Measurements from ENCODE around the gene VAMP1.
A peak's percentile ranks its signal among the peaks of the same experiment; 100 is the strongest.
"Not testable (repeated sequence)": the region's sequence is repeated elsewhere in the genome, so short reads cannot be mapped to it uniquely, and the experiment has no call there.

VAMP1 gene, protein sequence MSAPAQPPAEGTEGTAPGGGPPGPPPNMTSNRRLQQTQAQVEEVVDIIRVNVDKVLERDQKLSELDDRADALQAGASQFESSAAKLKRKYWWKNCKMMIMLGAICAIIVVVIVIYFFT

DNA sequence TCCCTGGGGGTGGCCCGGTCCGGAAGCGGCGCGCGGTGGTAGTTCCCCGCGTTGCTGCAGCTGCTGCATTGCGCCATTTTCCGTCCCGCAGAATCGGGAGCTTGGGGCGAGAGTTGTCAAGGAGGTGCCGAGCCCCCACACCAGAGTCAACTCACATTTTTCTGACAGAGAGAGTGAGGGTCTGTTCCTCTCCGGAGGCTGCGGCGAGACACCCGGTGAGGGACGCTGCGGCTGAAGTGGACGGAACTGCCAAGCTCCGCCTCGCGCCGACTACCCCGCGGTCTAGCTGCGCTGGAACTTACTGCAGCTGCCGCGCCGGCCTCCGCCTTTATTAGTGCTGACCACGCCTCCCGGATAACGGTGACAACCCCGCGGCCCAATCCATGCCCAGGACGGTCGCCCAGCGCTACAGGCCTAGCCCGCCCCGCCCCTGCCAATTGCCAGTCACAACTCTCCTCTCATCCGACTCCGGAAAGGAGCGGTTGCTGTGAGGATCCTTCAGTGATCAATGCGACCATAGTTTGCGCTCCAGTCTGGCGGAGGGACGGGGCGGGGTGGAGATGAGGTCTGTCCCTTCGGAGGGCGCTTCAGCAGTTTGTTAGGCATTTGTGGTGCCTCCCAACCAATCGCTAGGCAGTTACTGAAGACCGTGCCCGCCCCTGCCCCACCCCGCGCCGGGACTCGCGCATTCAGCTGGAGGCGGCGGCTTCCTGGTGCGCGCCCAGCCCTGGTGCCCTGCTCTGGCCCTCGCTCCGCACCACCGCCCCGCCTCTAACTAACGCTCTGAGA, at the start of gene VAMP1:
Gene VAMP1, minus strand, starts transcription at position 303 of the 789 bp plus-strand sequence. Its CDS starts 146 bp downstream, at position 157.
- Histone ChIP-seq H3K4me1 (ENCODE audit: control insufficient read depth, insufficient read depth, low read length) (peaks cover 9% of the 10 kb centered on the region; the same call in 1 of the 2 replicates), H3K9ac (ENCODE audit: low read length) (peak within 1 kb of the TSS; percentile 70), H3K27me3 (ENCODE audit: control insufficient read depth, insufficient read depth, low read length) (no peaks in the 10 kb centered on the region), H3K9me3 (ENCODE audit: control insufficient read depth, insufficient read depth, low read depth, low read length) (no peaks in the 10 kb centered on the region; the same call in 1 of the 2 replicates), H3K4me3 (ENCODE audit: low read depth, low read length) (peak within 1 kb of the TSS; percentile 84), H3K36me3 (ENCODE audit: control insufficient read depth, insufficient read depth, low read length) (peaks cover 8% of the 10 kb centered on the region), H3K27ac (ENCODE audit: low read depth, low read length) (no peak within 1 kb of the TSS)

DNA sequence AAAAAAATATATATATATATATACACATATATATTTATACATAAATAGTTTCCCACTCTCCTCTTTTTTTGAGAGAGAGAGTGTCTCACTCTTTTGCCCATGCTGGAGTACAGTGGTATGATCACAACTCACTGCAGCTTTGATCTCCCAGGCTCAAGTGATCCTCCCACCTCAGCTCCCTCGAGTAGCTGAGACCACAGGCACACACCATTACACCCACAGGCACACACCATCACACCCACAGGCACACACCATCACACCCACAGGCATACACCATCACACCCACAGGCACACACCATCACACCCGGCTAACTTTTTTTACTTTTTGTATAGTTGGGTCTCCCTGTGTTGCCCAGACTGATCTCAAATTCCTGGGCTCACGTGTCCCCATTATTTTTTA, 49.7 kb upstream of the VAMP1 start:
- Histone ChIP-seq H3K36me3 (ENCODE audit: control insufficient read depth, insufficient read depth, low read length) (peaks cover 96% of the 10 kb centered on the region), H3K9ac (ENCODE audit: low read length) (no peak overlapping the region), H3K4me3 (ENCODE audit: low read depth, low read length) (no peak overlapping the region), H3K4me1 (ENCODE audit: control insufficient read depth, insufficient read depth, low read length) (no peaks in the 10 kb centered on the region), H3K27me3 (ENCODE audit: control insufficient read depth, insufficient read depth, low read length) (no peaks in the 10 kb centered on the region), H3K27ac (ENCODE audit: low read depth, low read length) (no peak overlapping the region), H3K9me3 (ENCODE audit: control insufficient read depth, insufficient read depth, low read depth, low read length) (no peaks in the 10 kb centered on the region)

DNA sequence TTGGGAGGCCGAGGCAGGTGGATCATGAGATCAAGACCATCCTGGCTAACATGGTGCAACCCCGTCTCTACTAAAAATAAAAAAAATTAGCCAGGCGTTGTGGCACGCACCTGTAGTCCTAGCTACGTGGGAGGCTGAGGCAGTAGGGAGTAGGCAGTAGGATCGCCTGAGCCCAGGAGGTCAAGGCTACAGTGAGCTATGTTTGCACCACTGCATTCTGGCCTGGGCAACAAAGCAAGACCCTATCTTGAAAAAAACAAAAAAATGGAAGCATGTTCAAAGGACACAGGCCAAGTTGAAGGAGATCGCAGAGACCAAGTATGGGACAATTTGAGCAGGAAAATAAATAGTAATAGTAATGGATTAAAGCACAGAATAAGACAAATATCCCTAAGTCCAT, 37.6 kb upstream of the VAMP1 start:
- H3K36me3 ChIP-seq (ENCODE audit: control insufficient read depth, insufficient read depth, low read length): peaks cover 68% of the 10 kb centered on the region
- H3K4me3 ChIP-seq (ENCODE audit: low read depth, low read length): no peak overlapping the region
- no peaks in the 10 kb centered on the region for H3K9me3 ChIP-seq (ENCODE audit: control insufficient read depth, insufficient read depth, low read depth, low read length)
- H3K27ac ChIP-seq (ENCODE audit: low read depth, low read length): peak overlapping the region; percentile 43
- no peak overlapping the region for H3K9ac ChIP-seq (ENCODE audit: low read length)
- H3K4me1 ChIP-seq (ENCODE audit: control insufficient read depth, insufficient read depth, low read length): peaks cover 14% of the 10 kb centered on the region
- H3K27me3 ChIP-seq (ENCODE audit: control insufficient read depth, insufficient read depth, low read length): no peaks in the 10 kb centered on the region

DNA sequence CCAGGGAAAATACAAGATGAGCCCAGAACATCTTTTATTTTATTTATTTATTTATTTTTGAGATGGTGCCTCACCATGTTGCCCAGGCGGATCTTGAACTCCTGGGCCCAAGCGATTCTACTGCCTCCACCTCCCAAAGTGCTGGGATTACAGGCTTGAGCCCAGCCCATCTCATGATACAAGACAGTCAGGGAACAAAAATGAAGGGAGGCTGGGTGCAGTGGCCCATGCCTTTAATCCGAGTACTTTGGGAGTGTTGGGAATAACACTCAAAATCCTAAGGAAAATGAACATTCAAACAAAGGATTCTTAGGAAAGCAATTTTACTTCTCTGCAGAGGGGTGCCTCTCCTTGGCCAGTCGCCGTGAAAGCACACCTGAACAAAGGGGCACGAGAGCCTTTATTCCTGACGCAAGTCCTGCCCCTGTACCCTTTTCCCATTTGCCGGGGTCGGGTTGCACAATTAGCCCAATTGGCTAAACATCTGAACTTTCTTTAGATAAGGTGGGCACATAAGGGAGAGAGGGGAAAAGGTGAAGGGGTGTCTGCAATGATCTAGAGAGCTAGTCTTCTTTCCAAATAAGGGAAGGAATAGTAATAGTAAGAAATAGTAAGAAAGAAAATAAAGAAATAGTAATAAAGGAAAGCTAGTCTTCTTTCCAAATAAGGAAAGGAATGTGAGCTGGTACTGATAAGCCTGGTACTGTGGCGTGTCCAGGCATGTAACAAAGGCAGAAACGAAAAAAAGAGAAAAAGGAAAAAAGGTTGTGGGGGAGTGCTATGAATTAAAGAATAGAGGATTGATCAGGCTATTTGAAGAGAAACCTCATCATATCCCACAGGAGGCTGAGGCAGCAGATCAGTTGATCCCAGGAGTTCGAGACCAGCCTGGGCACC, 36.9 kb upstream of the VAMP1 start:
- H3K4me3 ChIP-seq (ENCODE audit: low read depth, low read length): no peak overlapping the region
- peaks cover 14% of the 10 kb centered on the region for H3K4me1 ChIP-seq (ENCODE audit: control insufficient read depth, insufficient read depth, low read length)
- no peaks in the 10 kb centered on the region for H3K9me3 ChIP-seq (ENCODE audit: control insufficient read depth, insufficient read depth, low read depth, low read length)
- peak overlapping the region; percentile 49 for H3K9ac ChIP-seq (ENCODE audit: low read length)
- peaks cover 64% of the 10 kb centered on the region for H3K36me3 ChIP-seq (ENCODE audit: control insufficient read depth, insufficient read depth, low read length)
- no peaks in the 10 kb centered on the region for H3K27me3 ChIP-seq (ENCODE audit: control insufficient read depth, insufficient read depth, low read length)
- peak overlapping the region; percentile 74 for H3K27ac ChIP-seq (ENCODE audit: low read depth, low read length)

DNA sequence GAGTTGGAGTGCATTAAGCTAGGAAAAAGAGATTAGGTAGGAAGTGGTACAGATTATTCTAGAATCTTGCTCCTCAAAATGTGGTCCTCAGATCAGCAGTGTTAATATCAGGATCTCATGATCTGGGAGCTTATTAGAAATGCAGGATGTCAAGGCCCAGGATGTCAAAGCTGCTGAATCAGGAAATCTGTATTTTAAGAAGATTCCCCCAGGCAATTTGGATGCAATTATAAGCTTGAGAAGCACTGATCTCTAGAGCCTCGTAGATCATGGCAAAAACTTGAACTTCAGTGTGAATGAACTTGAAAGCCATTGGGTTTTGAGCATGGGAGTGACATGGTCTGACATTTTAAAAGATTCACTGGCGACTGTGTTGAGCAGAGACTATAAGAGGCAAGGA, 30.0 kb upstream of the VAMP1 start:
- no peak overlapping the region for H3K4me3 ChIP-seq (ENCODE audit: low read depth, low read length)
- no peaks in the 10 kb centered on the region for H3K4me1 ChIP-seq (ENCODE audit: control insufficient read depth, insufficient read depth, low read length)
- no peak overlapping the region for H3K27ac ChIP-seq (ENCODE audit: low read depth, low read length)
- H3K27me3 ChIP-seq (ENCODE audit: control insufficient read depth, insufficient read depth, low read length): no peaks in the 10 kb centered on the region
- no peaks in the 10 kb centered on the region for H3K9me3 ChIP-seq (ENCODE audit: control insufficient read depth, insufficient read depth, low read depth, low read length)
- peaks cover 76% of the 10 kb centered on the region for H3K36me3 ChIP-seq (ENCODE audit: control insufficient read depth, insufficient read depth, low read length)
- no peak overlapping the region for H3K9ac ChIP-seq (ENCODE audit: low read length)

DNA sequence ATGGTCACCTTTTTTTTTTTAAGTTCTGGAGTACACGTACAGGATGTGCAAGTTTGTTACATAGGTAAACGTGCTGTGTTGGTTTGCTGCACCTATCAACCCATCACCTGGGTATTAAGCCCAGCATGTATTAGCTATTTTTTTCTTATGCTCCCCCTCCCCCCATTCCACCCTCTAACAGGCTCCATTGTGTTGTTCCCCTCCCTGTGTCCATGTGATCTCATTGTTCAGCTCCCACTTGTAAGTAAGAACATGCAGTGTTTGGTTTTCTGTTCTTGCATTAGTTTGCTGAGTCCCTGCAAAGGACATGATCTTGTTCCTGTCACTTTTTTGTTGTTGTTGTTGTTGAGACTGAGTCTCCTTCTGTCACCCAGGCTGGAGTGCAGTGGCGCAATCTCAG, 26.8 kb upstream of the VAMP1 start:
- not testable (repeated sequence) for H3K27ac ChIP-seq (ENCODE audit: low read depth, low read length); H3K4me1 ChIP-seq (ENCODE audit: control insufficient read depth, insufficient read depth, low read length); H3K4me3 ChIP-seq (ENCODE audit: low read depth, low read length); H3K9ac ChIP-seq (ENCODE audit: low read length); H3K9me3 ChIP-seq (ENCODE audit: control insufficient read depth, insufficient read depth, low read depth, low read length); H3K27me3 ChIP-seq (ENCODE audit: control insufficient read depth, insufficient read depth, low read length)
- peaks cover 66% of the 10 kb centered on the region for H3K36me3 ChIP-seq (ENCODE audit: control insufficient read depth, insufficient read depth, low read length)

DNA sequence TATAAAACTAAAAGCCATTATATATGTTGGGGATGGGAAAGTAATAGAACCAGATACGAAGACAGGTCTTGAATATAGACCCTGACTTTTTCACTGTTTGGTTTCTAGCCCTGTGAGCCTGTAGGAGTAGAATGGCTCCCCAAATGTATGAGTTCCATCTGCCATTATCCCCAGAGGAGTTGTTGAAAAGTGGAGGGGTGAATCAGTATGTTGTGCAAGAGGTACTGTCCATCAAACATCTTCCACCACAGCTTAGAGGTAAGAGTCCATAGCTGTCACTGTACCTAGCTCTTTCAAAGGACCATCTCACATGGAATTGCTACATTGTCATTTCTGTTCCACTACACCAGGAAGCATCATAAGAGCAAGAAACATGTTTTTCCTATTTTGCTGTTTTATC, 24.5 kb upstream of the VAMP1 start:
- peak overlapping the region; percentile 89 for H3K9ac ChIP-seq (ENCODE audit: low read length)
- peaks cover 56% of the 10 kb centered on the region for H3K36me3 ChIP-seq (ENCODE audit: control insufficient read depth, insufficient read depth, low read length)
- H3K4me3 ChIP-seq (ENCODE audit: low read depth, low read length): peak overlapping the region; percentile 88
- H3K9me3 ChIP-seq (ENCODE audit: control insufficient read depth, insufficient read depth, low read depth, low read length): no peaks in the 10 kb centered on the region
- H3K27ac ChIP-seq (ENCODE audit: low read depth, low read length): no peak overlapping the region; the same call in 1 of the 2 replicates
- H3K27me3 ChIP-seq (ENCODE audit: control insufficient read depth, insufficient read depth, low read length): no peaks in the 10 kb centered on the region
- H3K4me1 ChIP-seq (ENCODE audit: control insufficient read depth, insufficient read depth, low read length): peaks cover 10% of the 10 kb centered on the region

DNA sequence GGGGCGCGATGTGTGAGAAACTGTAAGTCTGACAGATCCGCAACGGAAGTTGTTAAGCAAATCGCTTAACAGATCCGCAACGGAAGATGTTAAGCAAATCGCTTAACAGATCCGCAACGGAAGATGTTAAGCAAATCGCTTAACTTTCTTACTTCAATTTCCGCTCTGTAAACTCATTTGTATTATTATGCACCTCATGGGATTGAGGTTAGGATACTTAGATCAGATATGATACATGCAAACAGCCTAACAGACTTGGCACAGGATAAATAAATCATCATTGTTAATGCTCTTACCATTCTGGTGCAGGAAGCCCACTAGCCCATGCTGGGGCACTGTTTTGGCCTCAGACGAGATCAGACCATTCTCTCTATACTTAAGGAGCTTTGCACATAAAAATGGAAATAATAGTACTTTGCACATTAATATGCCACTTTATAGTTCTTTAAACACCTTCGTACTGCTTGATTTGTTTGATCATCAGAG, 23.8 kb upstream of the VAMP1 start:
- no peaks in the 10 kb centered on the region for H3K9me3 ChIP-seq (ENCODE audit: control insufficient read depth, insufficient read depth, low read depth, low read length)
- H3K4me3 ChIP-seq (ENCODE audit: low read depth, low read length): peak overlapping the region; percentile 88
- H3K36me3 ChIP-seq (ENCODE audit: control insufficient read depth, insufficient read depth, low read length): peaks cover 49% of the 10 kb centered on the region
- no peaks in the 10 kb centered on the region for H3K27me3 ChIP-seq (ENCODE audit: control insufficient read depth, insufficient read depth, low read length)
- peak overlapping the region; percentile 89 for H3K9ac ChIP-seq (ENCODE audit: low read length)
- peaks cover 10% of the 10 kb centered on the region for H3K4me1 ChIP-seq (ENCODE audit: control insufficient read depth, insufficient read depth, low read length)
- H3K27ac ChIP-seq (ENCODE audit: low read depth, low read length): peak overlapping the region; percentile 28; the same call in 1 of the 2 replicates

DNA sequence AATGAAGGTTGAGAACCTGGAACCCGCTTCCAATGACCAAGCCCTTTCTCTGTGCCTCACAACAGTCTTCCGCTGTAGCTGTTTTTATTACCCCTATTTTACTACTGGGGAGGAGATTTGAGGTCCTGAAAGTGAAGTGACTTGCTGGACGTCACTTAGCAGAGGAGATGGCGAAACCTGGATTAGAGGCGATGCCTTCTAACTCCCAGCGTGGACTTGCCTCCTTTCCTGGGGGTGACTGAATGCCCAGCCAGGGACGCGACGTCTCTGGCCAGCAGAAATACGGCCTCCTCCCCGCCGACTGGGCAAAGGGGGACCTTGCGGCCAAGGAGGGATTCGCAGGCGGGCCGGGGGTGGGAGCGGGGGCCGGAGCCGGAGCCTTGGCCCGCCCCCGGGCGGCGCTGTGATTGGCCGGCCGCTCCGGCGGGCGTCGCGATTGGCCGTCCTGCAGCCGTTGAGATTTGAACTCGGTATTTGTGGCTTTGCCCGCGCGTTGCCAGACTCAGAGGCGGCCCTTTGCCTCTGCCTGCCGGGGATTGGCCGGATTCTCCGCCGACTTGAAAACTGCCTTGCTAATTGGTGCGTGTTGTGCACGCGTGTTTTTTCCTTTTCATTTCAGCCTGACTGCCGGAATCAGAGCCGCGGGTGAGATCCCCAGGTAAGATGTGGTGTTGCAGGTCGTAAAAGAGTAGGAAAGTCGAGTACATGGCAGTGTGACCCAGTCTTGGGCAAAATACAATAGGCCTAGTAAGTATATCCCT, 23.2 kb upstream of the VAMP1 start, which contains the start of gene NCAPD2:
Gene NCAPD2, plus strand, starts transcription at position 606 of the 761 bp plus-strand sequence. CDS start 997 bp downstream, outside the sequence.
- Histone ChIP-seq H3K27me3 (ENCODE audit: control insufficient read depth, insufficient read depth, low read length) (no peaks in the 10 kb centered on the region), H3K4me1 (ENCODE audit: control insufficient read depth, insufficient read depth, low read length) (peaks cover 10% of the 10 kb centered on the region)

DNA sequence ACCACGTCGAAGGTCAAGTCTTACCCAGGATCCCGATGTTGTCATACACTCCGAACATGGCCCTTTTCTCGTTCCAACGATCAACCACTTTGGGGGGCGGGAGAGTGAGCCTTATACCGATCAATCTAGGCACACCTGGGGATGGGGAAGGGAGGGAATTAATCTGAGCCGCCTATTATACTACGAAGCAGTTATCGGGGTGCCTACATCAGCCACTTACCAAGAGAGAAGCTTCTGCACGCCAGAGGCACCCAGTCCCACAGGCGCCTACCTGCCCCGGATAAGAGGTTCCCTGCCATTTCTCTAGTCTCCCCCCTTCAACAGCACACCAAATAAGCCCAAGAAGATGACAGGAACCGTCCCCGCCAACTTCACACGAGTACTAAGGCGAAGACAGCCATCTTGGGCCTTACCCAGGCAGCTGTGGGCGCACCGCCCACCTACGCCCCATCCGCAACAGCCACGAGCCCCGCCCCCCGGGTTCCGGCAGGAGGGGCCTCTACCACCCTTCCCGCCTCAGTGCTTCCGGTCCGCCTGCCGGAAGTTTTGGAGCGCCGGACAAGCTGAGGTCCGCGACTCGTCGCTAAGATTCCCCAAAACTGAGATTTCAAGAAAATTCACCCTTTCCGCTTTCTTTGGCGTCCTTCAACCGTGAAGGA, 22.5 kb upstream of the VAMP1 start, which contains the start of gene MRPL51:
Gene MRPL51, minus strand, starts transcription at position 425 of the 659 bp plus-strand sequence. Its CDS starts 126 bp downstream, at position 299.
- H3K36me3 ChIP-seq (ENCODE audit: control insufficient read depth, insufficient read depth, low read length): peaks cover 36% of the 10 kb centered on the region
- peak within 1 kb of the TSS; percentile 72; the same call in 1 of the 2 replicates for H3K27ac ChIP-seq (ENCODE audit: low read depth, low read length)

More for the DNA sequence above, 23.2 kb upstream of the VAMP1 start, which contains the start of gene NCAPD2:
- Histone ChIP-seq H3K4me3 (ENCODE audit: low read depth, low read length) (peak within 1 kb of the TSS; percentile 88), H3K36me3 (ENCODE audit: control insufficient read depth, insufficient read depth, low read length) (peaks cover 43% of the 10 kb centered on the region), H3K27ac (ENCODE audit: low read depth, low read length) (peak within 1 kb of the TSS; percentile 72; the same call in 1 of the 2 replicates), H3K9me3 (ENCODE audit: control insufficient read depth, insufficient read depth, low read depth, low read length) (no peaks in the 10 kb centered on the region), H3K9ac (ENCODE audit: low read length) (peak within 1 kb of the TSS; percentile 89)

More for the DNA sequence above, 22.5 kb upstream of the VAMP1 start, which contains the start of gene MRPL51:
- Histone ChIP-seq H3K27me3 (ENCODE audit: control insufficient read depth, insufficient read depth, low read length) (no peaks in the 10 kb centered on the region), H3K4me3 (ENCODE audit: low read depth, low read length) (peak within 1 kb of the TSS; percentile 88), H3K9me3 (ENCODE audit: control insufficient read depth, insufficient read depth, low read depth, low read length) (no peaks in the 10 kb centered on the region), H3K4me1 (ENCODE audit: control insufficient read depth, insufficient read depth, low read length) (peaks cover 10% of the 10 kb centered on the region), H3K9ac (ENCODE audit: low read length) (peak within 1 kb of the TSS; percentile 89)

Data from HUES6 (cell line).